ENCODE data around the gene PRKG1.

The PRKG1 gene

DNA sequence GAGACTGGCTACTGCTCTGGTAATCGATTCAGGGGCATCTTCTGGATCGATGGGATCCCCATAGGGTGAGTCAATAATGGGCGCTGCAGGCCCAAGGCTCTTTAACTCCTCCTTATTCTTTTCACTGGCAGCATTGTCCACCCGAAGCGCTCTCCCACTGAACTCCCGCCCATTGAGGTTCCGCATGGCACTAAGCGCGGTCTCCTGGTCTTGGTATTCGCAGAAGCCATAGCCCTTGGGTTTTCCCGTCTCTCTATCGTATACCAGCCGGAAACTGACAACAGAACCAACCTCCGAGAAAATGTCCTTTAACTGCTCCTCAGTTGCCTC, 624.8 kb downstream of the PRKG1 start:
- peak overlapping the region; percentile 78 for H2AFZ ChIP-seq (ENCODE audit: low read depth, low read length, severe bottlenecking)

DNA sequence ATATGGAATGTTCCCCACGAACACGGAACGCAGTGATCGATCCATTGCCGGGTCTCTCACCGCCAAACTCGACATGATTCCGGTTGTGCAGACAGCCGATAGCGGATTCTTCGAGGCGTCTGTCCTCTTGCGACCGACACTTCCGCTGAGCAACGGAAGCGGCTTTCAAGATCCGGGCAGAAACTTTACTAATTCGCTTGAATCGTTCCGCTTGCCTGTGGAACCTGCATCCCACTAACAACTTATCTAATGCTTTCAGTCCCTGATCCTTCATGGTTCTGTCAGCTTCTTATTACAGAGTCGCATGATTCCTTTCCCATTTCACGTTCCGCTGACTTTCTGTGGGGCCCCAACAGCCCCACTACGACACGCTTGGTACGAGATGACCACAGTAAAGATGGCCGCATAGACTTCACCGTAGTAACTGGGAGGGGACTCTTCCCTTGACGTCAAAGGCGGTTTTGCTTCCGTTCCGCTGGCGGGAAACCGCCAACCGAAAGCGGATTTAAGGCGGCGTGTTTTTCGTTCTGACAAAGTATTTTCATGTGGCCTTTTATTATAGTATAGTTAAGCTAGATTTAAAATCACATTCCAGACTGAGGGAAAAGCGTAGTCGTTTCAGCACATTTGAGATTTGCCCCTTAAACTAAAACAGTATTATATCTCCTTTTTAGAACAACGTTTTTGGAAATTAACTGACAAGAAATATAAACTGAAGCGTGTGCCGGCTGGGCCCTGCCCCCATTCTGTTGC, 625.4 kb downstream of the PRKG1 start, which contains the start of gene CSTF2T:
TSS of gene CSTF2T (minus strand) at position 121 of the 753 bp plus-strand sequence. CDS start at position 75, 46 bp downstream.
- peaks cover 10% of the 10 kb centered on the region; the same call in 1 of the 2 replicates for H4K20me1 ChIP-seq (ENCODE audit: low read depth, low read length)
- peaks cover 30% of the 10 kb centered on the region for H3K79me2 ChIP-seq (ENCODE audit: insufficient read depth, low read length)
- no peaks in the 10 kb centered on the region for H3K27me3 ChIP-seq (ENCODE audit: low read length)
- no peaks in the 10 kb centered on the region for H3F3A ChIP-seq (ENCODE audit: insufficient read depth)
- no peak for TF ChIP-seq EZH2phosphoT487 (conservative IDR thresholded peaks at IDR 0.05; ENCODE audit: low read length)
- TF ChIP-seq, protein P1, sequence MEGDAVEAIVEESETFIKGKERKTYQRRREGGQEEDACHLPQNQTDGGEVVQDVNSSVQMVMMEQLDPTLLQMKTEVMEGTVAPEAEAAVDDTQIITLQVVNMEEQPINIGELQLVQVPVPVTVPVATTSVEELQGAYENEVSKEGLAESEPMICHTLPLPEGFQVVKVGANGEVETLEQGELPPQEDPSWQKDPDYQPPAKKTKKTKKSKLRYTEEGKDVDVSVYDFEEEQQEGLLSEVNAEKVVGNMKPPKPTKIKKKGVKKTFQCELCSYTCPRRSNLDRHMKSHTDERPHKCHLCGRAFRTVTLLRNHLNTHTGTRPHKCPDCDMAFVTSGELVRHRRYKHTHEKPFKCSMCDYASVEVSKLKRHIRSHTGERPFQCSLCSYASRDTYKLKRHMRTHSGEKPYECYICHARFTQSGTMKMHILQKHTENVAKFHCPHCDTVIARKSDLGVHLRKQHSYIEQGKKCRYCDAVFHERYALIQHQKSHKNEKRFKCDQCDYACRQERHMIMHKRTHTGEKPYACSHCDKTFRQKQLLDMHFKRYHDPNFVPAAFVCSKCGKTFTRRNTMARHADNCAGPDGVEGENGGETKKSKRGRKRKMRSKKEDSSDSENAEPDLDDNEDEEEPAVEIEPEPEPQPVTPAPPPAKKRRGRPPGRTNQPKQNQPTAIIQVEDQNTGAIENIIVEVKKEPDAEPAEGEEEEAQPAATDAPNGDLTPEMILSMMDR (IDR thresholded peaks at IDR 0.05; ENCODE audit: insufficient read depth, low read length, poor library complexity, severe bottlenecking): no peak
- H3K27ac ChIP-seq (ENCODE audit: low read depth, low read length): peak within 1 kb of the TSS; percentile 82
- H3K36me3 ChIP-seq (ENCODE audit: low read length): no peaks in the 10 kb centered on the region; the same call in 1 of the 2 replicates
- H3K4me3 ChIP-seq (ENCODE audit: insufficient read depth, low read length, poor library complexity, severe bottlenecking): peak within 1 kb of the TSS; percentile 95
- H3K9me2 ChIP-seq (replicated peaks; ENCODE audit: insufficient read depth, low read length): no peaks in the 10 kb centered on the region
- H3K4me2 ChIP-seq (ENCODE audit: low read depth, low read length, poor library complexity, severe bottlenecking): peak within 1 kb of the TSS; percentile 72
- H3K9ac ChIP-seq (ENCODE audit: low read length): peak within 1 kb of the TSS; percentile 72
- no peaks in the 10 kb centered on the region for H3K9me3 ChIP-seq (ENCODE audit: insufficient read depth, low read length)
- H2AFZ ChIP-seq (ENCODE audit: low read depth, low read length, severe bottlenecking): peak within 1 kb of the TSS; percentile 84

More for the DNA sequence above, 624.8 kb downstream of the PRKG1 start:
- peaks cover 30% of the 10 kb centered on the region for H3K79me2 ChIP-seq (ENCODE audit: insufficient read depth, low read length)
- no peaks in the 10 kb centered on the region; the same call in 1 of the 2 replicates for H3K36me3 ChIP-seq (ENCODE audit: low read length)
- no peaks in the 10 kb centered on the region for H3K9me3 ChIP-seq (ENCODE audit: insufficient read depth, low read length)
- H3F3A ChIP-seq (ENCODE audit: insufficient read depth): no peaks in the 10 kb centered on the region
- no peaks in the 10 kb centered on the region for H3K27me3 ChIP-seq (ENCODE audit: low read length)
- peak overlapping the region; percentile 95 for H3K4me3 ChIP-seq (ENCODE audit: insufficient read depth, low read length, poor library complexity, severe bottlenecking)
- H3K27ac ChIP-seq (ENCODE audit: low read depth, low read length): peak overlapping the region; percentile 82
- peak overlapping the region; percentile 72 for H3K9ac ChIP-seq (ENCODE audit: low read length)
- H3K4me2 ChIP-seq (ENCODE audit: low read depth, low read length, poor library complexity, severe bottlenecking): peak overlapping the region; percentile 72
- no peak for TF ChIP-seq EZH2phosphoT487 (conservative IDR thresholded peaks at IDR 0.05; ENCODE audit: low read length)
- TF ChIP-seq, protein P1 (IDR thresholded peaks at IDR 0.05; ENCODE audit: insufficient read depth, low read length, poor library complexity, severe bottlenecking): no peak
- H3K9me2 ChIP-seq (replicated peaks; ENCODE audit: insufficient read depth, low read length): no peaks in the 10 kb centered on the region
- H4K20me1 ChIP-seq (ENCODE audit: low read depth, low read length): peaks cover 10% of the 10 kb centered on the region; the same call in 1 of the 2 replicates

DNA sequence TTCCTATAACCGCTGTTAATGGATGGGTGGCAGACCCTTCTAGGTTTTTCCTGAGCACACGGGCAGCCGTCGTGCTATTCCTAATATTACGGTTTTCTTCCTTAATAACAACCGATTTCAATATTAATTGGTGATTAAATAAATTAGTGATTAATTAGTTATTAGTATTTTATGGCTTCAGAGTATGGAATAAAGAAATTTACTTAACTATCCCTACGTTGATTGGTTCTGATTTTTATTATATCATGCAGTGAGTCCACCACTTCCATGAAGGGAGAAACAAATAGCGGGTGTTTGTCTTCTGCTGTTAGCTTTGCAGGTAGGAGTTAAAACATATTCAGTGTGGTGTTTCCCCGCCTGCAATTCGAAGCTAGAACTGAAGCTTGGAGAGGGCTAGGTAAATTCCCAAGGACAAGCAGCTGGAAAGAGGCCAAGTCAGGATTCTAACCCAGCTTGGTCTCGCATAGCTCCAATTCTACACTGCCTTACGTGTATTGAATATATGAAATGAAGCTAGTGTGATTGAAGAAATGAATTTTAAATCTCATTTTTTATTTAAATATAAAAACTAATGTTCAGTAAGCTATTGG, 626.0 kb downstream of the PRKG1 start:
- Histone ChIP-seq H2AFZ (ENCODE audit: low read depth, low read length, severe bottlenecking) (peak overlapping the region; percentile 84), H3K79me2 (ENCODE audit: insufficient read depth, low read length) (peaks cover 30% of the 10 kb centered on the region), H3K36me3 (ENCODE audit: low read length) (no peaks in the 10 kb centered on the region; the same call in 1 of the 2 replicates), H3K9me2 (replicated peaks; ENCODE audit: insufficient read depth, low read length) (no peaks in the 10 kb centered on the region), H3F3A (ENCODE audit: insufficient read depth) (no peaks in the 10 kb centered on the region), H3K9ac (ENCODE audit: low read length) (peak overlapping the region; percentile 72), H3K27me3 (ENCODE audit: low read length) (no peaks in the 10 kb centered on the region), H3K4me3 (ENCODE audit: insufficient read depth, low read length, poor library complexity, severe bottlenecking) (peak overlapping the region; percentile 95), H4K20me1 (ENCODE audit: low read depth, low read length) (peaks cover 10% of the 10 kb centered on the region; the same call in 1 of the 2 replicates), H3K27ac (ENCODE audit: low read depth, low read length) (peak overlapping the region; percentile 82), H3K4me2 (ENCODE audit: low read depth, low read length, poor library complexity, severe bottlenecking) (peak overlapping the region; percentile 72), H3K9me3 (ENCODE audit: insufficient read depth, low read length) (no peaks in the 10 kb centered on the region)
- no peak for TF ChIP-seq EZH2phosphoT487 (conservative IDR thresholded peaks at IDR 0.05; ENCODE audit: low read length)
- TF ChIP-seq, protein P1 (IDR thresholded peaks at IDR 0.05; ENCODE audit: insufficient read depth, low read length, poor library complexity, severe bottlenecking): no peak
